Heart left ventricle (tissue), 13 donors: ENCODE results near the gene LTK.

Experiments
- CTCF ChIP-seq, 12 donors: fragments of 200-600 bp; sonication (generic) in 4 of 12; IDR thresholded peaks; one replicate each; pipeline versions ENCODE4 v1.5.0 to v1.8.0; 2018 to 2022; ENCODE audit warnings: antibody characterized with exemption in 12 of 12, mild to moderate bottlenecking in 5 of 12
- POLR2A ChIP-seq, 2 donors: fragments of 450-650 bp; IDR thresholded peaks; one replicate each; pipeline ENCODE4 v1.6.1; 2017; ENCODE audit warnings: antibody characterized with exemption in 2 of 2, mild to moderate bottlenecking in 2 of 2, moderate library complexity in 2 of 2
- donor health status: ischemic (EF 13 %, LVEDD 7.1; RV severe dilation, severe dysfunction).
- donor health status: DM: no; HTN: yes; CAD: no.
- donor health status: DM: no; HTN: no; CAD: no.
- donor health status: ischemic (EF 25% LVEDD 6.9; RV normal size, moderate dysfunction).
- donor health status: ischemic (EF 25% LVEDD 5.7; RV mildly dilated, moderate dysfunction).
- donor health status: ischemic (EF 35%, LVEDD 5.7; RV mildly dilated, moderate dysfunction).
- donor health status: nonischemic (EF 11% LVEDD 7.7; RV severe dilation, severe dysfunction).
- donor health status: DM: yes; HTN: yes; CAD: no.
- donor health status: PGD.
- donor health status: ischemic (EF 29% LVEDD 5.4; RV normal size, mild dysfunction).
- donor health status: nonischemic (EF 23%, LVEDD 6.1; RV moderate dilation, normal function).

GRCh38 chr15:41480396-41481140, 33.1 kb downstream of the LTK start:
- no peak for TF ChIP-seq CTCF (IDR thresholded peaks at IDR 0.05)
- TF ChIP-seq POLR2A (IDR thresholded peaks at IDR 0.05) = no peak
